HL-60 (cell line): Measurements from ENCODE around the gene CDC42.

ENCODE experiments used
- POLR2AphosphoS5 ChIP-seq: IDR thresholded peaks from 2 replicates; pipeline ENCODE4 v1.6.1; 2012; ENCODE audit warnings: low read depth
- TF ChIP-seq, protein P1 (sequence below): IDR thresholded peaks from one replicate; pipeline ENCODE4 v1.5.1; 2011; ENCODE audit warnings: low read length, control low read depth, inconsistent platforms; ENCODE audit not compliant: insufficient read depth
- TF ChIP-seq, protein P2 (sequence below): IDR thresholded peaks from 2 replicates; pipeline ENCODE4 v1.6.1; 2012; ENCODE audit warnings: low read depth; ENCODE audit not compliant: insufficient replicate concordance

- TF ChIP-seq, protein P1, sequence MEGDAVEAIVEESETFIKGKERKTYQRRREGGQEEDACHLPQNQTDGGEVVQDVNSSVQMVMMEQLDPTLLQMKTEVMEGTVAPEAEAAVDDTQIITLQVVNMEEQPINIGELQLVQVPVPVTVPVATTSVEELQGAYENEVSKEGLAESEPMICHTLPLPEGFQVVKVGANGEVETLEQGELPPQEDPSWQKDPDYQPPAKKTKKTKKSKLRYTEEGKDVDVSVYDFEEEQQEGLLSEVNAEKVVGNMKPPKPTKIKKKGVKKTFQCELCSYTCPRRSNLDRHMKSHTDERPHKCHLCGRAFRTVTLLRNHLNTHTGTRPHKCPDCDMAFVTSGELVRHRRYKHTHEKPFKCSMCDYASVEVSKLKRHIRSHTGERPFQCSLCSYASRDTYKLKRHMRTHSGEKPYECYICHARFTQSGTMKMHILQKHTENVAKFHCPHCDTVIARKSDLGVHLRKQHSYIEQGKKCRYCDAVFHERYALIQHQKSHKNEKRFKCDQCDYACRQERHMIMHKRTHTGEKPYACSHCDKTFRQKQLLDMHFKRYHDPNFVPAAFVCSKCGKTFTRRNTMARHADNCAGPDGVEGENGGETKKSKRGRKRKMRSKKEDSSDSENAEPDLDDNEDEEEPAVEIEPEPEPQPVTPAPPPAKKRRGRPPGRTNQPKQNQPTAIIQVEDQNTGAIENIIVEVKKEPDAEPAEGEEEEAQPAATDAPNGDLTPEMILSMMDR: no peak
- TF ChIP-seq POLR2AphosphoS5: no peak
- TF ChIP-seq, protein P2, sequence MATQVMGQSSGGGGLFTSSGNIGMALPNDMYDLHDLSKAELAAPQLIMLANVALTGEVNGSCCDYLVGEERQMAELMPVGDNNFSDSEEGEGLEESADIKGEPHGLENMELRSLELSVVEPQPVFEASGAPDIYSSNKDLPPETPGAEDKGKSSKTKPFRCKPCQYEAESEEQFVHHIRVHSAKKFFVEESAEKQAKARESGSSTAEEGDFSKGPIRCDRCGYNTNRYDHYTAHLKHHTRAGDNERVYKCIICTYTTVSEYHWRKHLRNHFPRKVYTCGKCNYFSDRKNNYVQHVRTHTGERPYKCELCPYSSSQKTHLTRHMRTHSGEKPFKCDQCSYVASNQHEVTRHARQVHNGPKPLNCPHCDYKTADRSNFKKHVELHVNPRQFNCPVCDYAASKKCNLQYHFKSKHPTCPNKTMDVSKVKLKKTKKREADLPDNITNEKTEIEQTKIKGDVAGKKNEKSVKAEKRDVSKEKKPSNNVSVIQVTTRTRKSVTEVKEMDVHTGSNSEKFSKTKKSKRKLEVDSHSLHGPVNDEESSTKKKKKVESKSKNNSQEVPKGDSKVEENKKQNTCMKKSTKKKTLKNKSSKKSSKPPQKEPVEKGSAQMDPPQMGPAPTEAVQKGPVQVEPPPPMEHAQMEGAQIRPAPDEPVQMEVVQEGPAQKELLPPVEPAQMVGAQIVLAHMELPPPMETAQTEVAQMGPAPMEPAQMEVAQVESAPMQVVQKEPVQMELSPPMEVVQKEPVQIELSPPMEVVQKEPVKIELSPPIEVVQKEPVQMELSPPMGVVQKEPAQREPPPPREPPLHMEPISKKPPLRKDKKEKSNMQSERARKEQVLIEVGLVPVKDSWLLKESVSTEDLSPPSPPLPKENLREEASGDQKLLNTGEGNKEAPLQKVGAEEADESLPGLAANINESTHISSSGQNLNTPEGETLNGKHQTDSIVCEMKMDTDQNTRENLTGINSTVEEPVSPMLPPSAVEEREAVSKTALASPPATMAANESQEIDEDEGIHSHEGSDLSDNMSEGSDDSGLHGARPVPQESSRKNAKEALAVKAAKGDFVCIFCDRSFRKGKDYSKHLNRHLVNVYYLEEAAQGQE: no peak
Measured at GRCh38 chr1:22075718-22076117, 23.2 kb downstream of the CDC42 start.
